Activated naive CD8-positive, alpha-beta T cell treated with anti-CD3 and anti-CD28 coated beads for 36 hours (primary cell): ENCODE data around the gene TIMM29. TPM values are rescaled to one million over a fixed set of nuclear protein-coding genes. Genes with fewer than 3 reads are reported as not detected.
"Not testable (repeated sequence)": the region's sequence is repeated elsewhere in the genome, so short reads cannot be mapped to it uniquely, and the experiment has no call there.

Experiments used
- DNase-seq: peaks from one replicate; pipeline ENCODE4 v3.0.0; 2021
- H3K27ac Mint-ChIP-seq: one replicate; pipeline ENCODE4 v1.8.0; 2022; ENCODE audit warnings: mild to moderate bottlenecking, moderate library complexity, mixed read lengths
- H3K27me3 Mint-ChIP-seq: one replicate; pipeline ENCODE4 v1.8.0; 2022; ENCODE audit warnings: mild to moderate bottlenecking, mixed read lengths
- H3K36me3 Mint-ChIP-seq: one replicate; pipeline ENCODE4 v1.8.0; 2021; ENCODE audit warnings: mild to moderate bottlenecking, mixed read lengths
- H3K4me1 Mint-ChIP-seq: one replicate; pipeline ENCODE4 v1.8.0; 2021; ENCODE audit warnings: mixed read lengths
- H3K4me3 Mint-ChIP-seq: one replicate; pipeline ENCODE4 v1.8.0; 2022; ENCODE audit warnings: mild to moderate bottlenecking, moderate library complexity, mixed read lengths
- H3K9me3 Mint-ChIP-seq: one replicate; pipeline ENCODE4 v1.8.0; 2022; ENCODE audit warnings: mixed read lengths
- total RNA-seq, 2 experiments: library from RNA; stranded (reverse); gene quantifications; one replicate each; pipeline ENCODE4 v1.2.3, GENCODE V29; 2021

Gene TIMM29
- total RNA-seq, 2 experiments from 2014 or later, result 17.6 to 19.0 TPM

DNA sequence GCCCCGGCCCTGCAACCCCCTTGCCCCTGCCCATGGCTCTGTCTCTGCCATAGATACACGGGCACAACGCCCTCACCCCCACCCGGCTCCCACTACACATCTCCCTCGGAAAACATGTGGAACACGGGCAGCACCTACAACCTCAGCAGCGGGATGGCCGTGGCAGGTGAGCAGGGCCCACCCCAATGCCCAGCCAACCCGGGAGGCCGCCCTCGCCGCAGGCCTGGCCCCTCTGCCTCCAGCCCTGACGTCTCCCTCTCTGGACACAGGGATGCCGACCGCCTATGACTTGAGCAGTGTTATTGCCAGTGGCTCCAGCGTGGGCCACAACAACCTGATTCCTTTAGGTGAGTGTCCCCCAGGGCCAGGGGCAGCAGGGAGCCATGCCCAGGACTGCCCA is 7.8 kb upstream of the TIMM29 start:
- H3K9me3 Mint-ChIP-seq, result no peaks in the 10 kb centered on the region
- H3K36me3 Mint-ChIP-seq, result peaks cover 2% of the 10 kb centered on the region
- no peak overlapping the region for H3K4me3 Mint-ChIP-seq
- no peaks in the 10 kb centered on the region for H3K4me1 Mint-ChIP-seq
- no peak for DNase-seq
- no peak overlapping the region for H3K27ac Mint-ChIP-seq
- H3K27me3 Mint-ChIP-seq, result no peaks in the 10 kb centered on the region

DNA sequence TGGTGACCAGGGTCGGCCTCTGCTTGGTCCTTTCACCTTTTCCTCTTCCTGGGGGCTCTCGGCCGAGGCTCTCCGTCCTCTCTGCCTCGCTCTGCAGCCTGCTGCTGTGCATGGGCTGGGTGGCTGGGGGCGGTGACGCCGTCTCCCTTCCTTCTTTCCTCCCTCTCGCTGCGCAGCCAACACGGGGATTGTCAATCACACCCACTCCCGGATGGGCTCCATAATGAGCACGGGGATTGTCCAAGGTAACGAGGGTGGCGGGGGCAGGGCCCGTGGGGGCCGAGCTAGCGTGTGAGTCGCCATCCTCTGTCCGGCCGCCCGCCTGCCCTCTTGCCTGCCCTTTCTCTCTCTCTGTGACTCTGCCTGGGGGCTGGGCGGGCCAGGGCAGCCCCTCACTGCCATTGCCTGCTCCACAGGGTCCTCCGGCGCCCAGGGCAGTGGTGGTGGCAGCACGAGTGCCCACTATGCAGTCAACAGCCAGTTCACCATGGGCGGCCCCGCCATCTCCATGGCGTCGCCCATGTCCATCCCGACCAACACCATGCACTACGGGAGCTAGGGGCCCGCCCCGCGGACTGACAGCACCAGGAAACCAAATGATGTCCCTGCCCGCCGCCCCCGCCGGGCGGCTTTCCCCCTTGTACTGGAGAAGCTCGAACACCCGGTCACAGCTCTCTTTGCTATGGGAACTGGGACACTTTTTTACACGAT is 7.3 kb upstream of the TIMM29 start:
- peaks cover 2% of the 10 kb centered on the region for H3K36me3 Mint-ChIP-seq

DNA sequence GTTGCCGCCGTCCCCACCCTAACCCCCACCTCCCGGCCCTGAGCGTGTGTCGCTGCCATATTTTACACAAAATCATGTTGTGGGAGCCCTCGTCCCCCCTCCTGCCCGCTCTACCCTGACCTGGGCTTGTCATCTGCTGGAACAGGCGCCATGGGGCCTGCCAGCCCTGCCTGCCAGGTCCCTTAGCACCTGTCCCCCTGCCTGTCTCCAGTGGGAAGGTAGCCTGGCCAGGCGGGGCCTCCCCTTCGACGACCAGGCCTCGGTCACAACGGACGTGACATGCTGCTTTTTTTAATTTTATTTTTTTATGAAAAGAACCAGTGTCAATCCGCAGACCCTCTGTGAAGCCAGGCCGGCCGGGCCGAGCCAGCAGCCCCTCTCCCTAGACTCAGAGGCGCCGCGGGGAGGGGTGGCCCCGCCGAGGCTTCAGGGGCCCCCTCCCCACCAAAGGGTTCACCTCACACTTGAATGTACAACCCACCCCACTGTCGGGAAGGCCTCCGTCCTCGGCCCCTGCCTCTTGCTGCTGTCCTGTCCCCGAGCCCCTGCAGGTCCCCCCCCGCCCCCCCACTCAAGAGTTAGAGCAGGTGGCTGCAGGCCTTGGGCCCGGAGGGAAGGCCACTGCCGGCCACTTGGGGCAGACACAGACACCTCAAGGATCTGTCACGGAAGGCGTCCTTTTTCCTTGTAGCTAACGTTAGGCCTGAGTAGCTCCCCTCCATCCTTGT is 6.5 kb upstream of the TIMM29 start:
- H3K4me3 Mint-ChIP-seq, result no peak overlapping the region
- DNase-seq, result no peak
- H3K27ac Mint-ChIP-seq, result no peak overlapping the region
- no peaks in the 10 kb centered on the region for H3K9me3 Mint-ChIP-seq
- peaks cover under 1% of the 10 kb centered on the region for H3K4me1 Mint-ChIP-seq
- peaks cover 2% of the 10 kb centered on the region for H3K36me3 Mint-ChIP-seq
- no peaks in the 10 kb centered on the region for H3K27me3 Mint-ChIP-seq

More for the DNA sequence above, 7.3 kb upstream of the TIMM29 start:
- no peak overlapping the region for H3K27ac Mint-ChIP-seq
- no peak for DNase-seq
- no peak overlapping the region for H3K4me3 Mint-ChIP-seq
- H3K9me3 Mint-ChIP-seq, result no peaks in the 10 kb centered on the region
- H3K4me1 Mint-ChIP-seq, result no peaks in the 10 kb centered on the region
- no peaks in the 10 kb centered on the region for H3K27me3 Mint-ChIP-seq

DNA sequence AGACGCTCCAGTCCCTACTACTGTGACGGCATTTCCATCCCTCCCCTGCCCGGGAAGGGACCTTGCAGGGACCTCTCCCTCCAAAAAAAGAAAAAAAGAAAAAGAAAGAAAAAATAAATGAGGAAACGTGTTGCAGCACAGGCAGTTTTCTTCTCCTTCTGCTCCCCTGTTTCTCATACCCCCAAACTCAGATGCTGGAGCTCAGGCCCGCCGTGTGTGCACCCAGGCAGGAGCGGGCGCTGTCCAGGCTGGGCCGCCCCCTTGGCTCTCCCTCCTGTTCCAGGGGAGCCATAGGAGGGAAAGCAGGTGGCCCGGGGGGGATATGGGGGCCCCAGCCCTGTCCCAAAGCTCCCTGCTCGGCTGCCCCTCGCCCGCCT is 6.0 kb upstream of the TIMM29 start:
- no peak overlapping the region for H3K4me3 Mint-ChIP-seq
- no peak for DNase-seq
- H3K27me3 Mint-ChIP-seq, result no peaks in the 10 kb centered on the region
- H3K4me1 Mint-ChIP-seq, result peaks cover 6% of the 10 kb centered on the region
- H3K9me3 Mint-ChIP-seq, result no peaks in the 10 kb centered on the region
- H3K36me3 Mint-ChIP-seq, result peaks cover 2% of the 10 kb centered on the region
- H3K27ac Mint-ChIP-seq, result no peak overlapping the region

DNA sequence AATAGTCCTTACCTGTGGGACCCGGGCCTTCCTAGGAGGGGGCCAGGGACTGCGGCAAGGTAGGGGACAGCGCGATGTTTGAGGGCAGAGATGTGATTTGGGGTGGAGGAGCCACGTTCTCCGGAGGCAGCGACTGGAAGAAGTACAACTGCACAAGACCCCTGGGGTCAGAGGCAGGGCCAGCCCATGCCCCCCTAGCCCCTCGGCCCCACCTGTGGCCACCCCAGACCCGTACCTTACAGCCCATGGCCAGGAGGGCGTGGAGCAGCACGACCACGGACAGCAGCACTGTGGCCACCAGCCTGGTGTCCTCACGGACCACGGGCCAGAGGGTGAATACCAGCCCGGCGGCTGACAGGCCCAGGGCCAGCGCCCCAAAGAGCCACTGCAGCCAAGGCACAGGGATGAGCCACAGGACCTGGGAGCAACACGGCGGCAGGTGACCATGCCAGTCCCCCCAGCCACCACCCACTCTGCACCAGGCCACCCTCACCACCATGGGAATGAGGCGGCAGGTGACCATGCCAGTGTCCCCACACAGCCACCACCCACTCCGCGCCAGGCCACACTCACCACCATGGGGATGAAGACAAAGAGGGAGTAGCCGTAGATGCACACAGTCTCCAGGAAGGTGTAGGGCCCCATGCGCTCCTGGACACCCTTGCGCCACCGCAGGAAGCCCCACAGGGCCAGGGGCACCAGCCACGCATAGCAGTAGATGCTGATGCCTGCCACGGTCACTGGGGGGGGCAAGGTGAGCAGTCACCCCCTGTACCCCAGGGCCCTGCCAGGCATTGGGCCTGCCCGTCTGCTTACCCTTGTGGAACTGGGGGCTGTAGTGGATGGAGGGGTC is 5.1 kb upstream of the TIMM29 start:
- peaks cover 9% of the 10 kb centered on the region for H3K4me1 Mint-ChIP-seq
- DNase-seq, result no peak
- H3K36me3 Mint-ChIP-seq, result peaks cover 3% of the 10 kb centered on the region
- H3K4me3 Mint-ChIP-seq, result no peak overlapping the region
- no peak overlapping the region for H3K27ac Mint-ChIP-seq
- H3K27me3 Mint-ChIP-seq, result no peaks in the 10 kb centered on the region
- no peaks in the 10 kb centered on the region for H3K9me3 Mint-ChIP-seq

DNA sequence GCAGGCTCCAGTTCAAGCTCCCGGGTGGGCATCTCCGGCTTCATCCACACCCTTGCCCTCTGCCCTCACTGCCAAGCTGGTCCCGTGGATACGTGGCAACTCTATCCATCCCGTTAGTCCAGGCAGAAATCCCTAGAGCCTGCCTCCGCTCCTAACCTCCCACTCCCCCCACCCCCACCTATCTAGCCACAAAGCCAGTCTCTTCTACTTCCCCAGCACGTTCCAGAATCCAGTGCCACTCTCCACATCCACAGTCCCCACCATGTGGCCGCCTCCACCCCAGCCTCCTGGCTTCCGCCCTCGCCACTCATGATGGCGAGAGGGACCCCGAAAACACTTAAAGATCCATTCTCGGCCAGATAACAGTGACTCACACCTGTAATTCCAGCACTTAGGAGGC is 4.0 kb upstream of the TIMM29 start:
- Mint-ChIP-seq H3K27me3 (no peaks in the 10 kb centered on the region), H3K9me3 (no peaks in the 10 kb centered on the region), H3K36me3 (peaks cover 5% of the 10 kb centered on the region), H3K4me1 (peaks cover 9% of the 10 kb centered on the region), H3K27ac (peak overlapping the region; percentile 54), H3K4me3 (no peak overlapping the region)
- no peak for DNase-seq

DNA sequence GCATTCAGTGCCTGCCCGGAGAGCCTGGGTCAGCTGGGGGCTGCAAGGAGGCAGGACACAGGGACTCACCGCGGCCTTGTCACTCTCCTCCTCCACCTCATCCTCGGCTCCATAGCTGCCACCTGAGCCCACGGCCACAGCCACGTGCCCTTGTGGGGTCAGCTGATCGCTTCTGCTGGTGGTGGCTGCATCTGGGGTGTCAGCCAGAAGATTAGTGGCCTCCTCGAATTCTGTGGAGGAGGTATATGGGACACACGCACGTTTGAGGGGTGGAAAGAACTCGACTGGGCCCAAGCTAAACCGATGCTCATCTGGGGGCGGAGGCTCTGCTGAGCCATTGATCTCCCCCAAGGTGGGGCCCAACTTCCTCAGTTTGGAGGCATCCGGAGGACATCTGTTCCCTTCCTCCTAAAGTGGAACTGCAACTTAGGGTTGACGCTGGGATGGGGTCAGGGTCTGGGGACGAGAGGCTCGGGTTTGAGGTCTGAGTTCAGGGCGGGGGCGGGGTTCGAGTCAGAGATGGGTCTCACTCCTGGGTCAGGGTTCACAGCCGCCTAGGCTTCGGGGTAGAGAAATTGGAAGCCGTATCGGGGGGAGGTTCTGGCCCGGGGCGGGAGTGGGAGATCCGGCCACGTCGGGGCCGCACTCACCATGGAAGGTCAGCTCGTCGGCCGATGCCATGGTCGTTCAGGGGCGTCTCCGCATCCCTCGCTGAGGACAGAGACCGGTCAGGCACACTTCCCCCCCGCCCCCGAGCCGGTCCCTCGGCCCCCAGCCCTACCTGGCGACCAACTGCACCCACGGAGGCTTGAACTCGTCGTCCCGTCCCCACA is 665 bp upstream of the TIMM29 start:
- no peaks in the 10 kb centered on the region for H3K27me3 Mint-ChIP-seq
- H3K4me1 Mint-ChIP-seq, result peaks cover 15% of the 10 kb centered on the region
- peak overlapping the region; percentile 85 for H3K27ac Mint-ChIP-seq
- DNase-seq, result peak; percentile 16
- H3K4me3 Mint-ChIP-seq, result peak overlapping the region; percentile 93
- peaks cover 3% of the 10 kb centered on the region for H3K36me3 Mint-ChIP-seq
- no peaks in the 10 kb centered on the region for H3K9me3 Mint-ChIP-seq

DNA sequence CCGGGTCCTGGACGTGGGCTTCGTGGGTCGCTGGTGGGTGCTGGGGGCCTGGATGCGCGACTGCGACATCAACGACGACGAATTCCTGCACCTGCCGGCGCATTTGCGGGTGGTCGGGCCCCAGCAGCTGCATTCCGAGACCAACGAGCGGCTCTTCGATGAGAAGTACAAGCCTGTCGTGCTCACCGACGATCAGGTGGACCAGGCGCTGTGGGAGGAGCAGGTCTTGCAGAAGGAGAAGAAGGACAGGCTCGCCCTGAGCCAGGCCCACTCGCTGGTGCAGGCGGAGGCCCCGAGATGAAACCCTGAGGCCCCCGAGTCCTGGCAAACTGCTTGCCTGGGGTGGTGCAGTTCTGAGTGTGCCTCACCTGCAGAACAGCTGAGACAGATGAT is 787 bp downstream of the TIMM29 start:
- Mint-ChIP-seq H3K36me3 (peaks cover 3% of the 10 kb centered on the region), H3K27me3 (no peaks in the 10 kb centered on the region), H3K4me1 (peaks cover 15% of the 10 kb centered on the region), H3K27ac (peak overlapping the region; percentile 8), H3K9me3 (no peaks in the 10 kb centered on the region), H3K4me3 (peak overlapping the region; percentile 93)
- no peak for DNase-seq

DNA sequence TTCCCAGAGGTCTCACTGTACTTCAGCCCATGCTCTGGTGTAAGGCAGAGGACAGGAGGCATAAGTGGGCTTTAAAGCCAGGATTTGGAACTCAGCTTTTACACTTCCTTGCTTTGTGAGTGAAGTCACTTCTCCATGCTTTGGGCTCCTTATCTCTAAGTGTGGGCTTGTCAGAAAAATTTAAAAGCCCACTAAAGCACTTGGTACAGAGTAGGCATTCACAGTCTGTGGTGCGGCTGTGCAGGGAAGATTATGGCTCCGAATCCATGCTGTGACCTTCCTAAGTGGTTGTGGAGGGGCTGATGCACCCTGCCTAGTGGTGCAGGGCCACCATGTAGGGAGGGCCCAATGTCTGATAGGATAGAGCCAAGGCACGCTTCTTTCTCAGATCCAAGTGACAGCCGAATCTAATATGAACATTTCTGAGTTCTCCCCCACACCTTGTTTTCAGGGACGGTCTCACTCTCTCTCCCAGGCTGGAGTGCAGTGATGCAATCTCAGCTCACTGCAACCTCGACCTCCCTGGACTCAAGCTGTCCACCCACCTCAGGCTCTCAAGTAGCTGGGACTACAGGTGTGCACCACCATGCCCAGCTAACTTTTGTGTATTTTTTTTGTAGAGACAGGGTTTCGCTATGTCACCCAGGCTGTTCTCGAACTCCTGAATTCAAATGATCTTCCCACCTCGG is 6.9 kb downstream of the TIMM29 start:
- Mint-ChIP-seq H3K27me3 (no peaks in the 10 kb centered on the region), H3K4me1 (peaks cover 8% of the 10 kb centered on the region), H3K27ac (no peak overlapping the region), H3K9me3 (no peaks in the 10 kb centered on the region), H3K4me3 (no peak overlapping the region), H3K36me3 (no peaks in the 10 kb centered on the region)
- no peak for DNase-seq

DNA sequence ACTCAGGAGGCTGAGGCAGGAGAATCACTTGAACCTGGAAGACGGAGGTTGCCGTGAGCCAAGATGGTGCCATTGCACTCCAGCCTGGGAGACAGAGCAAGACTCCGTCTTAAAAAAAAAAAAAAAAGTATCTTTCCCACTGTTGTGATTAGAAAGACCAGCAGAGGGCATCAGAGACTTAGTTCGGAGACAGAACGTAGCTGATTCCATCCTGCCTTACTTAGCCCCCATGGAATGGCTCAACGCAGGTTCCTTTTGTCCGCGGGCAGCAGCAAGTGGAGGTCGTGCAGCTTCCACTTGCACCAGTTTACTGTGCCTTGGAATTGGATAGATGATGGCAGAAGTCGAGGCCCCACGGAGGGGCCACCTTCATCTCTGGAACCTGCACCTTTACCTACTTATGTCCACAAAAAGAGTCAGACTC is 8.1 kb downstream of the TIMM29 start:
- Mint-ChIP-seq H3K36me3 (no peaks in the 10 kb centered on the region), H3K27me3 (no peaks in the 10 kb centered on the region), H3K4me3 (no peak overlapping the region), H3K27ac (no peak overlapping the region), H3K9me3 (no peaks in the 10 kb centered on the region), H3K4me1 (peaks cover 6% of the 10 kb centered on the region)
- DNase-seq, result peak; percentile 14

DNA sequence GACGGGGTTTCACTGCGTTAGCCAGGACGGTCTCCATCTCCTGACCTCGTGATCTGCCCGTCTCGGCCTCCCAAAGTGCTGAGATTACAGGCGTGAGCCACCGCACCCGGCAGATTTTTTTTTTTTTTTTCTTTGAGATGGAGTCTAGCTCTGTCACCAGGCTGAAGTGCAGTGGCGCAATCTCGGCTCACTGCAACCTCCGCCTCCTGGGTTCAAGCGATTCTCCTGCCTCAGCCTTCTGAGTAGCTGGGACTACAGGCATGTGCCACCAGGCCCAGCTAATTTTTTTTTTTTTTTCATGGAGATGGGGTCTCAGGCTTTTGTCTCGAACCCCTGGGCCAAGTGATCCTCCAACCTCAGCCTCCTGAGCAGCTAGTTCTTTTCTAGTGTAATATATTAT is 13.0 kb downstream of the TIMM29 start:
- H3K4me3 Mint-ChIP-seq, result not testable (repeated sequence)

DNA sequence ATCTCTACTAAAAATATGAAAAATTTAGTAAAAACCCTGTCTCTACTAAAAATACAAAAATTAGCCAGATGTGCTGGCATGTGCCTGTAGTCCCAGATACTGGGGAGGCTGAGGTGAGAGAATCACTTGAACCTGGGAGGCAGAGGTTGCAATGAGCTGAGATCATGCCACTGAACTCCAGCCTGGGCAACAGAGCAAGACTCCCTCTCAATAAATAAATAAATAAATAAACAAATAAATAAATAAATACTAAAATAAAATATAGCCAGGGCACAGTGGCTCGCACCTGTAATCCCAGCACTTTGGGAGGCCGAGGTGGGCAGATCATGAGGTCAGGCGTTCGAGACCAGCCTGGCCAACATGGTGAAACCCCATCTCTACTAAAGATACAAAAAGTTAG is 14.8 kb downstream of the TIMM29 start:
- H3K36me3 Mint-ChIP-seq, H3K27ac Mint-ChIP-seq, H3K4me3 Mint-ChIP-seq, DNase-seq, H3K4me1 Mint-ChIP-seq, H3K27me3 Mint-ChIP-seq, H3K9me3 Mint-ChIP-seq: not testable (repeated sequence)

More for the DNA sequence above, 13.0 kb downstream of the TIMM29 start:
- H3K9me3 Mint-ChIP-seq, DNase-seq, H3K27me3 Mint-ChIP-seq, H3K27ac Mint-ChIP-seq, H3K36me3 Mint-ChIP-seq, H3K4me1 Mint-ChIP-seq: not testable (repeated sequence)

DNA sequence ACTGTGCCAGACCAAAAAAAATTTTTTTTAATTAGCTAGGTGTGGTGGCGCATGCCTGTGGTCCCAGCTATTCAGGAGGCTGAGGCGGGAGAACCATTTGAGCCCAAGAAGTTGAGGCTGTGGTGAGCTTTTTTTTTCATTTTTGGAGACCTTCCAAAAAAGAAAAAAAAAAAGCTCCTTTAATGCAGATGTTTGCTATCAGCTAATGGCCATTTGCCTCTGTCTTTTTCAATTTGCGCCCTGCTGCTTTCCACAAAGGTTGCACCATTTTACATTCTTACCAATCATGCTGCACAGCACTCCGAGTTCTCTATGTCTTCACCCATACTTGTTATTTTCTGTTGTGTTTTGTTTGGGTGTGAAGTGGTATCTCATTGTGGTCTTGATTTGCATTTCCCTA is 16.7 kb downstream of the TIMM29 start:
- Mint-ChIP-seq H3K9me3 (no peaks in the 10 kb centered on the region), H3K27ac (no peak overlapping the region), H3K4me1 (peaks cover 5% of the 10 kb centered on the region), H3K27me3 (no peaks in the 10 kb centered on the region), H3K36me3 (no peaks in the 10 kb centered on the region), H3K4me3 (no peak overlapping the region)
- DNase-seq, result no peak

DNA sequence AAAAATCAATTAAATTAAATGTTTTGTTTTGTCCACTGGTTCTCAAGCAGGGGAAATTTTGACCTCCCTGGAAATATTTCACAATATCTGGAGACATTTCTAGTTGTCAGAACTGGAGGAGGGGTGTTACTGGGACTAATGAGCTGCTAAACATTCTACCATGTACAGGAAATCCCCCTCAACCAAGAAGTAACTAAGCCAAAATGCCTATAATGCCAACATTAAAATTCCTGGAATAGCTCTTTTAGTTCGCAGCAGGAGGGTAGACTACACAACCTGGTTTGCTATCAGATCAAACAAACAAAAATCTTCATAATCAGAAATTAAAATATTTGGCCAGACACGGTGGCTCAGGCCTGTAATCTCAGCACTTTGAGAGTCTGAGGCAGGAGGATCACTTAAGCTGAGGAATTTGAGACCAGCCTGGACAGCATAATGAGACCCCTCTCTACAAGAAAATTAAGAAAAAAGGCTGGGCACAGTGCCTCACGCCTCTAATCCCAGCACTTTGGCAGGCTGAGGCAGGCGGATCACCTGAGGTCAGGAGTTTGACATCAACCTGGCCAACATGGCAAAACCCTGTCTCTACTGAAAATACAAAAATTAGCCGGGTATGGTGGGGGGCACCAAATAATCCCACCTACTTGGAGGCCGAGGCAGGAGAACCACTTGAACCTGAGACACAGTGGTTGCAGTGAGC is 18.5 kb downstream of the TIMM29 start:
- Mint-ChIP-seq H3K27me3 (no peaks in the 10 kb centered on the region), H3K9me3 (no peaks in the 10 kb centered on the region), H3K27ac (no peak overlapping the region), H3K36me3 (no peaks in the 10 kb centered on the region), H3K4me1 (peaks cover 3% of the 10 kb centered on the region), H3K4me3 (no peak overlapping the region)
- no peak for DNase-seq
